Astrocyte (in vitro differentiated cells and primary cell): ENCODE results near the gene ADARB2.

ENCODE experiments used
- CTCF ChIP-seq: IDR thresholded peaks from 2 replicates; pipeline ENCODE4 v1.5.1; 2011; ENCODE audit warnings: low read depth, mild to moderate bottlenecking, inconsistent platforms, low read length, moderate library complexity; ENCODE audit not compliant: insufficient read depth
- EZH2 ChIP-seq: IDR thresholded peaks from 2 replicates; pipeline ENCODE4 v1.6.1; 2012; ENCODE audit warnings: mild to moderate bottlenecking, low read length, inconsistent platforms; ENCODE audit not compliant: insufficient read depth

GRCh38 chr10:1264001-1264400 is 473.3 kb downstream of the ADARB2 start:
- TF ChIP-seq EZH2, result no peak
- no peak for TF ChIP-seq CTCF
